Panc1 (cell line): Measurements from ENCODE around the gene CLPTM1L. TPM values are rescaled to one million over a fixed set of nuclear protein-coding genes. Genes with fewer than 3 reads are reported as not detected.

Experiments used
- ATAC-seq: fragments of 200-7000 bp; cut with Tn5 transposase; 2 replicates; pipeline ENCODE4 v1.9.1; 2020; ENCODE audit warnings: mild to moderate bottlenecking, moderate library complexity
- BruUV-seq: library from RNA; stranded (reverse); fragments of 400-500 nt; replicated peaks from 2 replicates; lab custom pipeline; 2021; lab: Mats Ljungman, UMichigan
- CTCF ChIA-PET: fragments of 300-600 bp; sonication (Branson Sonifier 250); formaldehyde crosslinking; loops from one replicate; lab custom pipeline; 2022; ENCODE audit warnings: antibody characterized with exemption; lab: Charles Lee
- POLR2A ChIA-PET: fragments of 300-600 bp; sonication (Branson Sonifier 250); formaldehyde crosslinking; loops from one replicate; lab custom pipeline; 2022; ENCODE audit warnings: antibody characterized with exemption; lab: Charles Lee
- DNase-seq: peaks from one replicate; pipeline ENCODE4 v3.0.0-alpha.2; 2010; ENCODE audit warnings: low read depth, low spot score
- H3K27ac ChIP-seq: 2 replicates; pipeline ENCODE4 v1.5.1; 2011; ENCODE audit warnings: mild to moderate bottlenecking, low read length, inconsistent platforms
- H3K27me3 ChIP-seq: fragments of 200-500 bp; sonication (Bioruptor generic); 2 replicates; pipeline ENCODE4 v1.6.0; 2014; ENCODE audit warnings: low read length, inconsistent platforms; ENCODE audit not compliant: control insufficient read depth, insufficient read depth
- H3K36me3 ChIP-seq: fragments of 200-500 bp; sonication (Bioruptor generic); 2 replicates; pipeline ENCODE4 v1.5.1; 2014; ENCODE audit warnings: inconsistent platforms, mild to moderate bottlenecking, low read length, moderate library complexity; ENCODE audit not compliant: control insufficient read depth, insufficient read depth
- H3K4me1 ChIP-seq: 2 replicates; pipeline ENCODE4 v1.5.1; 2011; ENCODE audit warnings: inconsistent platforms, mild to moderate bottlenecking, low read length, moderate library complexity; ENCODE audit not compliant: control insufficient read depth, insufficient read depth
- H3K4me3 ChIP-seq, 2 experiments: 2 replicates each; pipeline ENCODE4 v1.5.1; 2011 to 2012; ENCODE audit warnings: low read depth in 2 of 2, low read length in 2 of 2, mild to moderate bottlenecking in 2 of 2, inconsistent platforms in 1 of 2, moderate library complexity in 1 of 2
- H3K9me3 ChIP-seq: fragments of 200-500 bp; sonication (Bioruptor generic); 2 replicates; pipeline ENCODE4 v1.5.1; 2014; ENCODE audit warnings: low read depth, mild to moderate bottlenecking, inconsistent platforms, low read length, moderate library complexity; ENCODE audit not compliant: control insufficient read depth, insufficient read depth
- POLR2AphosphoS5 ChIP-seq: IDR thresholded peaks from 2 replicates; pipeline ENCODE4 v1.6.1; 2012; ENCODE audit warnings: mild to moderate bottlenecking, low read depth, low read length, moderate library complexity
- SIN3A ChIP-seq: IDR thresholded peaks from 2 replicates; pipeline ENCODE4 v1.6.1; 2012; ENCODE audit warnings: low read depth, mild to moderate bottlenecking, low read length, moderate library complexity, borderline replicate concordance; ENCODE audit not compliant: insufficient read depth
- TCF7L2 ChIP-seq: IDR thresholded peaks from 2 replicates; pipeline ENCODE4 v1.6.1; 2011; ENCODE audit warnings: mild to moderate bottlenecking, low read depth, low read length, inconsistent platforms
- in situ Hi-C: cut with HindIII; loops from 2 replicates; pipeline ENCODE4 v1.10.0; 2016; ENCODE audit warnings: low sequenced_read_pairs, low pct_unique_long_range_greater_than_20kb
- intact Hi-C: fragments of 100-400 bp; cut with micrococcal nuclease; formaldehyde crosslinking; loops from one replicate; pipeline ENCODE4 v1.10.0; 2022; ENCODE audit not compliant: unreplicated experiment
- total RNA-seq: library from RNA; stranded (reverse); gene quantifications from one replicate; pipeline ENCODE4 v1.2.1, GENCODE V29; 2021; ENCODE audit not compliant: unreplicated experiment
- TF ChIP-seq, protein P1 (sequence below): fragments of 450-650 bp; IDR thresholded peaks from 2 replicates; pipeline ENCODE4 v1.5.1; 2017; ENCODE audit warnings: mild to moderate bottlenecking
- TF ChIP-seq, protein P2 (sequence below), 2 experiments: IDR thresholded peaks; 2 replicates each; pipeline ENCODE4 v1.6.1; 2011 to 2012; ENCODE audit warnings: low read depth in 2 of 2, control low read depth in 1 of 2, low read length in 1 of 2, mild to moderate bottlenecking in 1 of 2, moderate library complexity in 1 of 2; ENCODE audit not compliant: insufficient read depth in 1 of 2

CLPTM1L gene
- total RNA-seq, 1 experiment from 2014 or later, result 188 TPM

DNA sequence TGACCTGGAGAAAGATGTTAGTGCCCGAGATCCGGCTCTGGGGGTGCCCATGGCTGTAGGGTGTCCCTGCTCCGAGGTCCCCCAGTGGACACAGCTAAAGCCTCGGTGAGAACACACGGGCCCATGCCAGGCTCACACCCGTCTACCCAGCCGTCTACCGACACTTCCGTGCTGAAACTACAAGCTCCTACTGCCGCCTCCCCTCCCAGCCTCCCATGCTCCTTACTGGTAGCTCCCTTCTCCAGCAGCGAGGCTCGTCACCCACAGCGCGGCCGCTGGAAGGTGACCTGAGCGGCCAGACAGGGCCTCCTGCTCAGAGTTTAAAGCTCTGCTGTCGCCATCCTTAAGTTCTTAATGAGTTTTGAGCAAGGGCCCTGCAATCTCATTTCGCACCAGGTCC lies 33.2 kb upstream of the CLPTM1L start:
- TF ChIP-seq SIN3A (no peak), TCF7L2 (no peak), POLR2AphosphoS5 (no peak)
- TF ChIP-seq, protein P1, sequence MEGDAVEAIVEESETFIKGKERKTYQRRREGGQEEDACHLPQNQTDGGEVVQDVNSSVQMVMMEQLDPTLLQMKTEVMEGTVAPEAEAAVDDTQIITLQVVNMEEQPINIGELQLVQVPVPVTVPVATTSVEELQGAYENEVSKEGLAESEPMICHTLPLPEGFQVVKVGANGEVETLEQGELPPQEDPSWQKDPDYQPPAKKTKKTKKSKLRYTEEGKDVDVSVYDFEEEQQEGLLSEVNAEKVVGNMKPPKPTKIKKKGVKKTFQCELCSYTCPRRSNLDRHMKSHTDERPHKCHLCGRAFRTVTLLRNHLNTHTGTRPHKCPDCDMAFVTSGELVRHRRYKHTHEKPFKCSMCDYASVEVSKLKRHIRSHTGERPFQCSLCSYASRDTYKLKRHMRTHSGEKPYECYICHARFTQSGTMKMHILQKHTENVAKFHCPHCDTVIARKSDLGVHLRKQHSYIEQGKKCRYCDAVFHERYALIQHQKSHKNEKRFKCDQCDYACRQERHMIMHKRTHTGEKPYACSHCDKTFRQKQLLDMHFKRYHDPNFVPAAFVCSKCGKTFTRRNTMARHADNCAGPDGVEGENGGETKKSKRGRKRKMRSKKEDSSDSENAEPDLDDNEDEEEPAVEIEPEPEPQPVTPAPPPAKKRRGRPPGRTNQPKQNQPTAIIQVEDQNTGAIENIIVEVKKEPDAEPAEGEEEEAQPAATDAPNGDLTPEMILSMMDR, result no peak
- TF ChIP-seq, protein P2, sequence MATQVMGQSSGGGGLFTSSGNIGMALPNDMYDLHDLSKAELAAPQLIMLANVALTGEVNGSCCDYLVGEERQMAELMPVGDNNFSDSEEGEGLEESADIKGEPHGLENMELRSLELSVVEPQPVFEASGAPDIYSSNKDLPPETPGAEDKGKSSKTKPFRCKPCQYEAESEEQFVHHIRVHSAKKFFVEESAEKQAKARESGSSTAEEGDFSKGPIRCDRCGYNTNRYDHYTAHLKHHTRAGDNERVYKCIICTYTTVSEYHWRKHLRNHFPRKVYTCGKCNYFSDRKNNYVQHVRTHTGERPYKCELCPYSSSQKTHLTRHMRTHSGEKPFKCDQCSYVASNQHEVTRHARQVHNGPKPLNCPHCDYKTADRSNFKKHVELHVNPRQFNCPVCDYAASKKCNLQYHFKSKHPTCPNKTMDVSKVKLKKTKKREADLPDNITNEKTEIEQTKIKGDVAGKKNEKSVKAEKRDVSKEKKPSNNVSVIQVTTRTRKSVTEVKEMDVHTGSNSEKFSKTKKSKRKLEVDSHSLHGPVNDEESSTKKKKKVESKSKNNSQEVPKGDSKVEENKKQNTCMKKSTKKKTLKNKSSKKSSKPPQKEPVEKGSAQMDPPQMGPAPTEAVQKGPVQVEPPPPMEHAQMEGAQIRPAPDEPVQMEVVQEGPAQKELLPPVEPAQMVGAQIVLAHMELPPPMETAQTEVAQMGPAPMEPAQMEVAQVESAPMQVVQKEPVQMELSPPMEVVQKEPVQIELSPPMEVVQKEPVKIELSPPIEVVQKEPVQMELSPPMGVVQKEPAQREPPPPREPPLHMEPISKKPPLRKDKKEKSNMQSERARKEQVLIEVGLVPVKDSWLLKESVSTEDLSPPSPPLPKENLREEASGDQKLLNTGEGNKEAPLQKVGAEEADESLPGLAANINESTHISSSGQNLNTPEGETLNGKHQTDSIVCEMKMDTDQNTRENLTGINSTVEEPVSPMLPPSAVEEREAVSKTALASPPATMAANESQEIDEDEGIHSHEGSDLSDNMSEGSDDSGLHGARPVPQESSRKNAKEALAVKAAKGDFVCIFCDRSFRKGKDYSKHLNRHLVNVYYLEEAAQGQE (IDR thresholded peaks at IDR 0.05; ENCODE audit: insufficient read depth in 1 of 2, low read depth in 2 of 2, low read length in 1 of 2), result no peak
- ATAC-seq (no peak), DNase-seq (no peak)
- H3K4me3 ChIP-seq, result no peak overlapping the region
- H3K27me3 ChIP-seq, result no peaks in the 10 kb centered on the region
- in situ Hi-C loops, result no loop called here
- no peaks in the 10 kb centered on the region for H3K9me3 ChIP-seq
- no peaks in the 10 kb centered on the region for H3K36me3 ChIP-seq
- H3K27ac ChIP-seq, result no peak overlapping the region
- no TSS peak for BruUV-seq
- CTCF ChIA-PET, result no interaction called here
- intact Hi-C loops, result no loop called here
- POLR2A ChIA-PET, result no interaction called here
- peaks cover 4% of the 10 kb centered on the region; the same call in 1 of the 2 replicates for H3K4me1 ChIP-seq

DNA sequence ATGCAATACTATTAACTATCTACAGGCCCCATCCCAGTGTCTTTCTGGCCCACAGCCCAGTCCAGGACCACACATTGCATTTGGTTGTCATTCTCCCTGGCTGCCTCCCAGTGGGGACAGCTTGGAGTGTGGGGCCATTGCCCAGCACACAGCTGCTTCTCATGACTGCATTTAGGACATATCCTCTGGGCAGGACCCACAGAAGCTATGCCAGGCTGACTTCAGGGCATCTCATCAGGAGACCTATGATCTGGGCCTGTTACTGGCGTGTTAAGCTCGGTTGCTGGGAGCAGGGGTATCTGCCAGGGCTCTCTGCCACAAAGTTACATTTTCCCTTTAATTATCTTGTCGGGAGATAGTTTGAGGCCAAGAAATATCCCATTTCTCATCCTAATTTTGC lies 32.1 kb upstream of the CLPTM1L start:
- H3K4me1 ChIP-seq, result peaks cover 4% of the 10 kb centered on the region; the same call in 1 of the 2 replicates
- ATAC-seq (no peak), DNase-seq (no peak)
- POLR2A ChIA-PET, result no interaction called here
- no peak overlapping the region for H3K27ac ChIP-seq
- H3K9me3 ChIP-seq, result no peaks in the 10 kb centered on the region
- no peak overlapping the region for H3K4me3 ChIP-seq
- in situ Hi-C loops, result no loop called here
- no TSS peak for BruUV-seq
- intact Hi-C loops, result no loop called here
- TF ChIP-seq, protein P1, result no peak
- TF ChIP-seq, protein P2 (IDR thresholded peaks at IDR 0.05; ENCODE audit: insufficient read depth in 1 of 2, low read depth in 2 of 2, low read length in 1 of 2), result no peak
- TF ChIP-seq TCF7L2, result no peak
- no peak for TF ChIP-seq POLR2AphosphoS5
- no peak for TF ChIP-seq SIN3A
- no peaks in the 10 kb centered on the region for H3K27me3 ChIP-seq
- H3K36me3 ChIP-seq, result no peaks in the 10 kb centered on the region
- CTCF ChIA-PET, result no interaction called here
